SK-N-MC (cell line): ENCODE measurements around the gene AOC3.

Experiments
- EZH2 ChIP-seq: fragments of 200-600 bp; sonication (generic); IDR thresholded peaks from one replicate; pipeline ENCODE4 v1.6.1; 2017; ENCODE audit warnings: antibody characterized with exemption
- POLR2AphosphoS5 ChIP-seq: IDR thresholded peaks from 2 replicates; pipeline ENCODE4 v1.6.1; 2012; ENCODE audit warnings: mild to moderate bottlenecking, low read depth, low read length, borderline replicate concordance

GRCh38 chr17:42865638-42866094 lies 14.7 kb downstream of the AOC3 start:
- no peak for TF ChIP-seq EZH2
- no peak for TF ChIP-seq POLR2AphosphoS5
